ENCODE data around the gene PXDN. TPM values are rescaled to one million over a fixed set of nuclear protein-coding genes. Genes with fewer than 3 reads are reported as not detected.
"Not testable (repeated sequence)": the region's sequence is repeated elsewhere in the genome, so short reads cannot be mapped to it uniquely, and the experiment has no call there.

PXDN gene
- total RNA-seq, 1 donor from 2014 or later: 2.5 TPM

- intact Hi-C loops (cut with micrococcal nuclease): no loop called here
Measured at GRCh38 chr2:1704631-1705556, 39.4 kb downstream of the PXDN start.

GRCh38 chr2:1702186-1702565, 42.1 kb downstream of the PXDN start:
- intact Hi-C loops (cut with micrococcal nuclease): no loop called here

GRCh38 chr2:1701556-1702185, 42.6 kb downstream of the PXDN start:
- intact Hi-C loops (cut with micrococcal nuclease): no loop called here

- intact Hi-C loops (cut with micrococcal nuclease): no loop called here
Measured at GRCh38 chr2:1701020-1701419, 43.3 kb downstream of the PXDN start.

- intact Hi-C loops (cut with micrococcal nuclease): not testable (repeated sequence)
Measured at GRCh38 chr2:1700427-1700826, 43.9 kb downstream of the PXDN start.

- intact Hi-C loops (cut with micrococcal nuclease): no loop called here
Measured at GRCh38 chr2:1698188-1698945, 45.9 kb downstream of the PXDN start.

GRCh38 chr2:1697601-1698000, 46.7 kb downstream of the PXDN start:
- intact Hi-C loops (cut with micrococcal nuclease): no loop called here

GRCh38 chr2:1696472-1696871, 47.8 kb downstream of the PXDN start:
- intact Hi-C loops (cut with micrococcal nuclease): no loop called here

- intact Hi-C loops (cut with micrococcal nuclease): no loop called here
Measured at GRCh38 chr2:1694371-1695271, 49.7 kb downstream of the PXDN start.

- intact Hi-C loops (cut with micrococcal nuclease): no loop called here
Measured at GRCh38 chr2:1693723-1694122, 50.6 kb downstream of the PXDN start.

- intact Hi-C loops (cut with micrococcal nuclease): no loop called here
Measured at GRCh38 chr2:1692342-1692741, 52.0 kb downstream of the PXDN start.

GRCh38 chr2:1691366-1691765, 52.9 kb downstream of the PXDN start:
- intact Hi-C loops (cut with micrococcal nuclease): no loop called here

- intact Hi-C loops (cut with micrococcal nuclease): no loop called here
Measured at GRCh38 chr2:1690056-1690775, 54.1 kb downstream of the PXDN start.

- intact Hi-C loops (cut with micrococcal nuclease): no loop called here
Measured at GRCh38 chr2:1688859-1689258, 55.5 kb downstream of the PXDN start.

- intact Hi-C loops (cut with micrococcal nuclease): no loop called here
Measured at GRCh38 chr2:1688161-1688560, 56.2 kb downstream of the PXDN start.

GRCh38 chr2:1687254-1687653, 57.1 kb downstream of the PXDN start:
- intact Hi-C loops (cut with micrococcal nuclease): no loop called here

- intact Hi-C loops (cut with micrococcal nuclease): no loop called here
Measured at GRCh38 chr2:1686784-1687105, 57.6 kb downstream of the PXDN start.

GRCh38 chr2:1685957-1686783, 58.1 kb downstream of the PXDN start:
- intact Hi-C loops (cut with micrococcal nuclease): no loop called here

- intact Hi-C loops (cut with micrococcal nuclease): no loop called here
Measured at GRCh38 chr2:1685078-1685956, 59.0 kb downstream of the PXDN start.

All from T-helper 1 cell treated with Interleukin-12 subunit alpha and Interleukin-12 subunit beta and Interleukin-4 antibody, amounts not matched to agents 30 ng/mL and 1 ng/mL, for 36 hours (primary cell).